SK-N-SH treated with all-trans-retinoic acid at 6 μM for 48 hours (cell line): Measurements from ENCODE around the gene CFAP20DC.

ENCODE experiments used
- CSDC2 ChIP-seq: fragments of 250-450 bp; sonication (Bioruptor Pico); IDR thresholded peaks from 2 replicates; pipeline ENCODE4 v1.5.0; 2020; ENCODE audit warnings: mild to moderate bottlenecking, moderate library complexity
- ESRRG ChIP-seq: fragments of 250-450 bp; sonication (Bioruptor Pico); IDR thresholded peaks from 2 replicates; pipeline ENCODE4 v1.6.1; 2021; ENCODE audit warnings: mild to moderate bottlenecking
- GLIS3 ChIP-seq: fragments of 250-450 bp; sonication (Bioruptor Pico); IDR thresholded peaks from 2 replicates; pipeline ENCODE4 v1.5.0; 2020; ENCODE audit warnings: mild to moderate bottlenecking, moderate library complexity
- TOX ChIP-seq: fragments of 250-450 bp; sonication (Bioruptor Pico); IDR thresholded peaks from 2 replicates; pipeline ENCODE4 v1.8.0; 2021; ENCODE audit warnings: mild to moderate bottlenecking, moderate library complexity, borderline replicate concordance
- ZC3H10 ChIP-seq: fragments of 250-450 bp; sonication (Bioruptor Pico); IDR thresholded peaks from 2 replicates; pipeline ENCODE4 v1.5.1; 2021; ENCODE audit warnings: mild to moderate bottlenecking, moderate library complexity
- ZNF565 ChIP-seq: fragments of 450-650 bp; formaldehyde crosslinking; conservative IDR thresholded peaks from 2 replicates; pipeline ENCODE4 v1.5.0; 2020; ENCODE audit warnings: low read depth, mild to moderate bottlenecking, moderate library complexity

DNA sequence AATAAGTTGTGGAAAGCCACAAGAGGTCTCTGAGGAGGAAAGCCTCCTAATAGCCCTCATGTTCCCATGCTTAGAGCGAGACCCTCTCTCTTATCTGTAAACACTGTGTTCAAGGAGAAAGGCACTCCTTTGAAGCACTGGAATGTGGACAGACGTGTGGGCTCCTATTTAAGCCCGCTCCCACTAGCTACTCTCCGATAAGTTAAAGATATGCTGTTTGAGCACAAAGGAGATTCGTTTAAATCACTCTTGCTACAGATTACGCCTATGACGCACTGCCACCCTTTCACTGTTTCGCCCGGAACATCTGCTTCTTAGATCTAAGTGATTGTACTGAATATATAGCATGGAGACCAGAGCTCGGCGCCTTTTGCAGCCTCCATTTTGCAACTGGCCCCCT is 325.5 kb downstream of the CFAP20DC start:
- TF ChIP-seq ESRRG (CRISPR knock-in tag) (no peak), TOX (CRISPR knock-in tag) (no peak), ZNF565 (no peak), GLIS3 (CRISPR knock-in tag) (no peak), CSDC2 (CRISPR knock-in tag) (no peak), ZC3H10 (CRISPR knock-in tag) (no peak)
